ENCODE results near the gene OTC. TPM values are rescaled to one million over a fixed set of nuclear protein-coding genes. Genes with fewer than 3 reads are reported as not detected.

OTC gene
- total RNA-seq, 2 experiments from 2014 or later, result not detected

DNA sequence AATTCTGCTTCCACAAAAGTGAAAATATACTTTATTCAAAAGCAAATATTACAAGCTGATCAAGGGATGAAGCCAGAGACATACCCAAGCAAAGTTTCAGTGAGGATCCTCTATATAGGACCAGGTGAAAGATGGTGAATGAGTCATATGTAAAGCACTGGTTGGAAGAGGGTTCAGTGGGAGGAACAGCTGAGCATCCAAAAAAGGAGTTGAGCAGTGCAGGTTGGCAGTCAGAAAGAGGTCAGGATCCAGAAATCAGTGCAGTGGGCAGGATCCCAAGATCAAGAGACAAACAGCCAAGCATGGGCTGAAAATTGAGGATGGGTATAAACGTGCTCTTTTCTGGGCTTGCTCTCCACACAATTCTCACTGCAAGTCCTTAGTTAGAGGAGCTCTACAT, 30.3 kb downstream of the OTC start:
- no peaks in the 10 kb centered on the region for H3K9me2 ChIP-seq (ENCODE audit: insufficient read depth, low read length)
- no peak overlapping the region for H3K27ac ChIP-seq (ENCODE audit: low read depth, low read length, poor library complexity, severe bottlenecking)
- no peak for DNase-seq (ENCODE audit: low spot score)
- ChIA-PET CTCF (ENCODE audit: unreplicated experiment) (no interaction called here), POLR2A (no interaction called here)
- H4K20me1 ChIP-seq (ENCODE audit: insufficient read depth, low read length), result no peaks in the 10 kb centered on the region
- H3K79me2 ChIP-seq (ENCODE audit: insufficient read depth, low read depth, low read length), result no peaks in the 10 kb centered on the region
- no TSS peak for BruUV-seq (replicated peaks)
- H2AFZ ChIP-seq (ENCODE audit: low read length), result no peak overlapping the region
- intact Hi-C loops (cut with micrococcal nuclease; ENCODE audit: unreplicated experiment), result no loop called here
- no peaks in the 10 kb centered on the region for H3K36me3 ChIP-seq (ENCODE audit: insufficient read depth, low read length)
- TF ChIP-seq, protein P1, sequence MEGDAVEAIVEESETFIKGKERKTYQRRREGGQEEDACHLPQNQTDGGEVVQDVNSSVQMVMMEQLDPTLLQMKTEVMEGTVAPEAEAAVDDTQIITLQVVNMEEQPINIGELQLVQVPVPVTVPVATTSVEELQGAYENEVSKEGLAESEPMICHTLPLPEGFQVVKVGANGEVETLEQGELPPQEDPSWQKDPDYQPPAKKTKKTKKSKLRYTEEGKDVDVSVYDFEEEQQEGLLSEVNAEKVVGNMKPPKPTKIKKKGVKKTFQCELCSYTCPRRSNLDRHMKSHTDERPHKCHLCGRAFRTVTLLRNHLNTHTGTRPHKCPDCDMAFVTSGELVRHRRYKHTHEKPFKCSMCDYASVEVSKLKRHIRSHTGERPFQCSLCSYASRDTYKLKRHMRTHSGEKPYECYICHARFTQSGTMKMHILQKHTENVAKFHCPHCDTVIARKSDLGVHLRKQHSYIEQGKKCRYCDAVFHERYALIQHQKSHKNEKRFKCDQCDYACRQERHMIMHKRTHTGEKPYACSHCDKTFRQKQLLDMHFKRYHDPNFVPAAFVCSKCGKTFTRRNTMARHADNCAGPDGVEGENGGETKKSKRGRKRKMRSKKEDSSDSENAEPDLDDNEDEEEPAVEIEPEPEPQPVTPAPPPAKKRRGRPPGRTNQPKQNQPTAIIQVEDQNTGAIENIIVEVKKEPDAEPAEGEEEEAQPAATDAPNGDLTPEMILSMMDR (conservative IDR thresholded peaks at IDR 0.05; ENCODE audit: low read length), result no peak
- no peak for TF ChIP-seq EZH2phosphoT487 (IDR thresholded peaks at IDR 0.05; ENCODE audit: borderline replicate concordance, low read depth, low read length)
- H3K4me2 ChIP-seq (ENCODE audit: low read length), result no peak overlapping the region
- no peaks in the 10 kb centered on the region for H3K4me1 ChIP-seq (ENCODE audit: insufficient read depth, low read length, poor library complexity, severe bottlenecking)
- no peaks in the 10 kb centered on the region for H3K9me3 ChIP-seq (ENCODE audit: low read length)
- H3K4me3 ChIP-seq (ENCODE audit: low read depth, low read length, poor library complexity, severe bottlenecking), result no peak overlapping the region

DNA sequence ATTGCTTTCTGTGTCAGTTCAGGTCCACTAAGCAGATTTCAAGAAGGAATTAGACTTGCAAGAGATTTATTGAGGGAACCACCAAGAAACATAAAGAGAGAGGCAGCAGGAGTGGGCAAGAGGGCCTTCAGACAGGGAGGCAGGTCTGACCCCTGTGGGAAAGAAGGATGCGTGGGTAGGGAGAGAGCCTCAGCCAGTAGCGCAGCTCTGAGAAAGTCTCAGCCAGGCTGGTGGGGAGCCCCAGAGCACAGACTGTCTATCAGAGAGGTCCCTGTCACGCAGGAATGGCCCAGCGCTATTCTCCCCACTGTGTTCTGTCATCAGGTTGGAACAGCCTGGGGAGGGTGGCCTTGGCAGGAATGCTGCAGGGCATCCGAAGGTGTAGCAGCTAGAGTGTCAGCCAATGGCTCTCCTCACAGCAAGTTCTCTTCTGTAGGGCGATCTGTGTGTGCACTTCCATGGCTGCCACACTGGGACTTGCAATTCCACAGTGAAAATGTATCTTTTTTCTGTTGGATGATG, 48.0 kb downstream of the OTC start:
- Histone ChIP-seq H2AFZ (ENCODE audit: low read length) (no peak overlapping the region), H3K4me1 (ENCODE audit: insufficient read depth, low read length, poor library complexity, severe bottlenecking) (no peaks in the 10 kb centered on the region), H3K4me2 (ENCODE audit: low read length) (no peak overlapping the region), H3K27ac (ENCODE audit: low read depth, low read length, poor library complexity, severe bottlenecking) (no peak overlapping the region), H3K79me2 (ENCODE audit: insufficient read depth, low read depth, low read length) (no peaks in the 10 kb centered on the region), H4K20me1 (ENCODE audit: insufficient read depth, low read length) (no peaks in the 10 kb centered on the region), H3K36me3 (ENCODE audit: insufficient read depth, low read length) (no peaks in the 10 kb centered on the region), H3K9me2 (ENCODE audit: insufficient read depth, low read length) (no peaks in the 10 kb centered on the region), H3K9me3 (ENCODE audit: low read length) (no peaks in the 10 kb centered on the region), H3K4me3 (ENCODE audit: low read depth, low read length, poor library complexity, severe bottlenecking) (no peak overlapping the region)
- CTCF ChIA-PET (ENCODE audit: unreplicated experiment), result no interaction called here
- intact Hi-C loops (cut with micrococcal nuclease; ENCODE audit: unreplicated experiment), result no loop called here
- DNase-seq (ENCODE audit: low spot score), result no peak
- POLR2A ChIA-PET, result interaction anchor here (0.5 kb wide), 1 partner anchor 41 kb away, joined by 3 read pairs; no protein-coding TSS in a partner anchor
- TF ChIP-seq EZH2phosphoT487 (IDR thresholded peaks at IDR 0.05; ENCODE audit: borderline replicate concordance, low read depth, low read length), result no peak
- TF ChIP-seq, protein P1 (conservative IDR thresholded peaks at IDR 0.05; ENCODE audit: low read length), result no peak
- BruUV-seq (replicated peaks), result no TSS peak

DNA sequence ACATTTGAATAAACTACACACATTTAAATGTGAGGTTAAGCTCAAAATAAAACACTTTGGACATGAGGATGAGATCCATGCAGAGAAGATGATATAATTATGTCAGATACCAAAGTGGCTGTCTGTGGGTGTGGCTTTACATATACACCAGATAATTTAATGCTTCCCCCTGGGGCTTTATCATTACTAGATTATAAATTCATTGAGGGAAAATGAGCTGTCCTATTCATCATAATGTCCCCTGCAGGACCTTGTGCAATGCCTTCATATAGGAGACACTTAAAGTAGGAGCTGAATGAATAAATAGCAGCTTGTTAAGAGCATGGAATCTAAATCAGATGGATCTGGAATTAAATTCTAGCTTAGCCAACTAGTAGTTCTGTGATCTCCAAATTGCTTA, 49.7 kb downstream of the OTC start:
- Histone ChIP-seq H3K9me3 (ENCODE audit: low read length) (no peaks in the 10 kb centered on the region), H4K20me1 (ENCODE audit: insufficient read depth, low read length) (no peaks in the 10 kb centered on the region), H3K4me3 (ENCODE audit: low read depth, low read length, poor library complexity, severe bottlenecking) (no peak overlapping the region), H3K9me2 (ENCODE audit: insufficient read depth, low read length) (no peaks in the 10 kb centered on the region), H2AFZ (ENCODE audit: low read length) (no peak overlapping the region), H3K27ac (ENCODE audit: low read depth, low read length, poor library complexity, severe bottlenecking) (no peak overlapping the region), H3K36me3 (ENCODE audit: insufficient read depth, low read length) (no peaks in the 10 kb centered on the region), H3K79me2 (ENCODE audit: insufficient read depth, low read depth, low read length) (no peaks in the 10 kb centered on the region), H3K4me2 (ENCODE audit: low read length) (no peak overlapping the region), H3K4me1 (ENCODE audit: insufficient read depth, low read length, poor library complexity, severe bottlenecking) (no peaks in the 10 kb centered on the region)
- TF ChIP-seq, protein P1 (conservative IDR thresholded peaks at IDR 0.05; ENCODE audit: low read length), result no peak
- no peak for TF ChIP-seq EZH2phosphoT487 (IDR thresholded peaks at IDR 0.05; ENCODE audit: borderline replicate concordance, low read depth, low read length)
- intact Hi-C loops (cut with micrococcal nuclease; ENCODE audit: unreplicated experiment), result no loop called here
- DNase-seq (ENCODE audit: low spot score), result no peak
- no TSS peak for BruUV-seq (replicated peaks)
- POLR2A ChIA-PET, result no interaction called here
- CTCF ChIA-PET (ENCODE audit: unreplicated experiment), result no interaction called here

Measured in OCI-LY7 (cell line).